ENCODE data around the gene BICC1. TPM values are rescaled to one million over a fixed set of nuclear protein-coding genes. Genes with fewer than 3 reads are reported as not detected.

BICC1 gene
- total and polyA plus RNA-seq, 2 donors (not counting 3 experiments of a cell fraction or from before 2014, with no cell fraction given) = 0.06 to 0.29 TPM

DNA sequence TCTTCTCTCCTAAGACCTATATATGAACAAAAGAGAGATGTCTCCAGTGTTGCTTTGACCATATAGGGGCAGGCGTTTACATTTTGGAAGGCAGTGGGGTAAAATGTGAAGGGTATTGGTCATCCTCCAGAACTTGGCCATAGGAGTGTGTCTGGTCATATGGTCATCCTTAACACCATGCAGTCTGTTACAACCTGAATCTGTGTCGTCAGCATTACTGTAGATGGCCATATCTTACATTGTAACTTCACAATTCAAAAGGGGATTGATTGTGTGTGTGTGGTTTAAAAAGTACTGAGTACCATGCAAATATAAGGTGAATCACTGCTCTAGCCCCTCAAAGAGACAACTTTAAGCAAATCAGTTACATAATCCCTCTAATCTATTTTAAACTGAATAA, 311.7 kb downstream of the BICC1 start:
- DNase-seq (ENCODE audit: low read depth, low spot score) = no peak
- TF ChIP-seq MYC (IDR thresholded peaks at IDR 0.05; ENCODE audit: low read depth, low read length) (no peak), JUN (IDR thresholded peaks at IDR 0.05; ENCODE audit: borderline replicate concordance, insufficient read depth, insufficient read length, low read depth) (no peak), POLR2AphosphoS5 (IDR thresholded peaks at IDR 0.05; ENCODE audit: insufficient read depth, low read depth, low read length) (no peak), GATA2 (IDR thresholded peaks at IDR 0.05; ENCODE audit: insufficient read depth, insufficient read length, low read depth, low read length) (no peak), MAX (IDR thresholded peaks at IDR 0.05; ENCODE audit: insufficient read depth, insufficient read length) (no peak), FOS (IDR thresholded peaks at IDR 0.05; ENCODE audit: borderline replicate concordance, insufficient read depth, low read length) (no peak), EZH2 (IDR thresholded peaks at IDR 0.05; ENCODE audit: borderline replicate concordance, low read depth, low read length, severe bottlenecking) (no peak), POLR2A (IDR thresholded peaks at IDR 0.05; ENCODE audit: low read depth, low read length) (no peak)
- TF ChIP-seq, protein P1, sequence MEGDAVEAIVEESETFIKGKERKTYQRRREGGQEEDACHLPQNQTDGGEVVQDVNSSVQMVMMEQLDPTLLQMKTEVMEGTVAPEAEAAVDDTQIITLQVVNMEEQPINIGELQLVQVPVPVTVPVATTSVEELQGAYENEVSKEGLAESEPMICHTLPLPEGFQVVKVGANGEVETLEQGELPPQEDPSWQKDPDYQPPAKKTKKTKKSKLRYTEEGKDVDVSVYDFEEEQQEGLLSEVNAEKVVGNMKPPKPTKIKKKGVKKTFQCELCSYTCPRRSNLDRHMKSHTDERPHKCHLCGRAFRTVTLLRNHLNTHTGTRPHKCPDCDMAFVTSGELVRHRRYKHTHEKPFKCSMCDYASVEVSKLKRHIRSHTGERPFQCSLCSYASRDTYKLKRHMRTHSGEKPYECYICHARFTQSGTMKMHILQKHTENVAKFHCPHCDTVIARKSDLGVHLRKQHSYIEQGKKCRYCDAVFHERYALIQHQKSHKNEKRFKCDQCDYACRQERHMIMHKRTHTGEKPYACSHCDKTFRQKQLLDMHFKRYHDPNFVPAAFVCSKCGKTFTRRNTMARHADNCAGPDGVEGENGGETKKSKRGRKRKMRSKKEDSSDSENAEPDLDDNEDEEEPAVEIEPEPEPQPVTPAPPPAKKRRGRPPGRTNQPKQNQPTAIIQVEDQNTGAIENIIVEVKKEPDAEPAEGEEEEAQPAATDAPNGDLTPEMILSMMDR (IDR thresholded peaks at IDR 0.05; ENCODE audit: extremely low read depth in 1 of 2, insufficient read depth in 1 of 2, low read depth in 1 of 2, low read length in 2 of 2) = no peak
- Histone ChIP-seq H3K79me2 (ENCODE audit: control insufficient read depth, insufficient read depth, low read length) (no peaks in the 10 kb centered on the region), H4K20me1 (replicated peaks; ENCODE audit: control insufficient read depth, extremely low read depth, insufficient read depth, low read length) (no peaks in the 10 kb centered on the region), H2AFZ (ENCODE audit: low read depth, low read length) (no peak overlapping the region), H3K27ac (ENCODE audit: insufficient read depth, low read depth, low read length) (no peak overlapping the region), H3K4me2 (ENCODE audit: insufficient read depth, low read length) (no peak overlapping the region), H3K27me3 (ENCODE audit: control insufficient read depth in 2 of 2, insufficient read depth in 2 of 2, low read length in 2 of 2) (no peaks in the 10 kb centered on the region), H3K36me3 (ENCODE audit: control insufficient read depth in 2 of 2, extremely low read depth in 1 of 2, insufficient read depth in 2 of 2, low read length in 2 of 2) (no peaks in the 10 kb centered on the region), H3K4me1 (ENCODE audit: control insufficient read depth, extremely low read depth, insufficient read depth, low read length) (no peaks in the 10 kb centered on the region), H3K9ac (replicated peaks; ENCODE audit: extremely low read depth, insufficient read depth, low read length) (no peak overlapping the region), H3K4me3 (replicated peaks in 1 of 3; ENCODE audit: insufficient read depth in 1 of 3, low read depth in 1 of 3, low read length in 3 of 3) (no peak overlapping the region), H3K9me1 (replicated peaks; ENCODE audit: control insufficient read depth, extremely low read depth, insufficient read depth, low read length) (no peaks in the 10 kb centered on the region), H3K9me3 (replicated peaks; ENCODE audit: control insufficient read depth, insufficient read depth, low read length) (no peaks in the 10 kb centered on the region)
- no peak for FAIRE-seq
- intact Hi-C loops (cut with micrococcal nuclease) = no loop called here
- dilution Hi-C loops (cut with MboI; ENCODE audit: extremely low pct_ligation_motif_present, low sequenced_read_pairs) = no loop called here
- POLR2A ChIA-PET = no interaction called here
- no TSS peak for BruUV-seq (replicated peaks)
- CTCF ChIA-PET = no interaction called here
